Measurements from ENCODE around the gene SLC16A4. TPM values are rescaled to one million over a fixed set of nuclear protein-coding genes. Genes with fewer than 3 reads are reported as not detected.

The SLC16A4 gene
- total and polyA plus RNA-seq, 2 donors (not counting 1 experiment from before 2014, with no cell fraction given), result 0.39 to 2.6 TPM

DNA sequence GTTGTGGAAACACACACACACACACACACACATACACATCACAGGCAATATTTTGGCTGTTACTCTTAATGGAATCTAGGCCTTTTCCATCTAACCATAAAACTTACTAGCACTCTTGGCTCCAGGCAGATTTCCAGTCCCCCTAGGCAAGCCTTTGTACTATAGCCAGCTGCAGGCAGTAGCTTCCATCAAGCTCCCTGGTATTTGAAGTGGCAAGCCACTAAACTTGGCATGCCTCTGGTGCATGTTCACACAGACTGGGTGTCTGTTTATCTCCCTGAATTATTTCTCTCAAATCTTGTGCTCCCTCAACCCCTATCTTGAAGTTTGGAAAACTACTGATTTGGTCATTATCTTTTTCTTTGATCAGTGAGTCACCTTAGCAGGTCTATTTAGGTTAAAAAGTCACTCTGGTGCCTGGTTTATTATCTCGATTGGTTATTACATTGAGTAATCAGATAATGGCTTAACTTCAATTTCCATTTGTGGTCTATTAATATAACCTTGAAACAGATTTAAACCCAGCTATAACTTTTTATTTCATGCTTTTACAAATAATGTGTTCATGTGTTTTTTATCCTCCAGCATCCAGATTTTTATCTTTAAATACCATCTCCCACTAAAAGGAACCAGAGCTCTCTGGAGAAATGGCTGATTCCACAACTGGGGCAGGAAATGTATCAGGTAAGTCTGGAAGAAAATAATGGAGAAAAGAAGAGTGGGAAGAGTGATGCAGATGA lies 54.4 kb downstream of the SLC16A4 start:
- H3K27ac ChIP-seq (ENCODE audit: low read length in 2 of 2), result no peak overlapping the region

More for the DNA sequence above, 54.4 kb downstream of the SLC16A4 start:
- Histone ChIP-seq H3K4me2 (replicated peaks; ENCODE audit: low read depth, low read length, poor library complexity, severe bottlenecking) (no peak overlapping the region), H3K4me3 (ENCODE audit: control extremely low read depth in 1 of 5, extremely low read depth in 1 of 5, insufficient read depth in 1 of 5, low read depth in 2 of 5, low read length in 4 of 5) (no peak overlapping the region), H3K9me3 (ENCODE audit: control extremely low read depth in 1 of 3, control insufficient read depth in 2 of 3, insufficient read depth in 1 of 3, low read length in 2 of 3) (no peaks in the 10 kb centered on the region), H3K36me3 (replicated peaks in 1 of 2; ENCODE audit: control extremely low read depth in 1 of 2, control insufficient read depth in 1 of 2, extremely low read depth in 1 of 2, insufficient read depth in 2 of 2, low read length in 1 of 2) (peaks cover 0 to 9% of the 10 kb centered on the region in 2 experiments), H3K79me2 (ENCODE audit: control insufficient read depth, insufficient read depth, low read length) (peaks cover 36% of the 10 kb centered on the region), H2AFZ (ENCODE audit: insufficient read depth, low read depth, low read length, poor library complexity, severe bottlenecking) (no peak overlapping the region), H3K4me1 (ENCODE audit: control insufficient read depth in 2 of 2, insufficient read depth in 2 of 2, low read length in 2 of 2) (peaks cover 19 to 26% of the 10 kb centered on the region in 2 donors), H3K9ac (ENCODE audit: low read length) (no peak overlapping the region), H3K27me3 (replicated peaks in 1 of 4; ENCODE audit: control extremely low read depth in 1 of 4, control insufficient read depth in 3 of 4, insufficient read depth in 4 of 4, low read length in 3 of 4) (no peaks in the 10 kb centered on the region), H4K20me1 (ENCODE audit: control insufficient read depth, insufficient read depth, low read length, poor library complexity, severe bottlenecking) (peaks cover 17% of the 10 kb centered on the region)
- H3K27me3 Mint-ChIP-seq, result no peaks in the 10 kb centered on the region
- POLR2A ChIA-PET, result no interaction called here
- no peaks in the 10 kb centered on the region for H3K9me3 Mint-ChIP-seq (ENCODE audit: insufficient read depth)
- no peak for ATAC-seq (ENCODE audit: low read depth)
- no peak for DNase-seq
- WGBS (ENCODE audit: insufficient coverage), result no CpG with 5 or more reads among the region's 1 CpG
- peak overlapping the region; percentile 70 for H3K27ac Mint-ChIP-seq
- intact Hi-C loops (cut with micrococcal nuclease), result loop anchor here (1.0 to 10.0 kb wide), 2 partner anchors 24 to 538 kb away; partner anchors contain the start of gene CD53
- CTCF ChIA-PET, result interaction anchor here (0.6 to 11.8 kb wide), 11 partner anchors 7 to 351 kb away, joined by 3 to 257 read pairs (median 9); partner anchors contain the start of genes AHCYL1, KCNC4 and LAMTOR5
- peaks cover 27% of the 10 kb centered on the region for H3K4me1 Mint-ChIP-seq
- no peak for TF ChIP-seq EZH2 (IDR thresholded peaks at IDR 0.05; ENCODE audit: borderline replicate concordance, insufficient read depth, low read depth, low read length, poor library complexity, severe bottlenecking)
- TF ChIP-seq, protein P1, sequence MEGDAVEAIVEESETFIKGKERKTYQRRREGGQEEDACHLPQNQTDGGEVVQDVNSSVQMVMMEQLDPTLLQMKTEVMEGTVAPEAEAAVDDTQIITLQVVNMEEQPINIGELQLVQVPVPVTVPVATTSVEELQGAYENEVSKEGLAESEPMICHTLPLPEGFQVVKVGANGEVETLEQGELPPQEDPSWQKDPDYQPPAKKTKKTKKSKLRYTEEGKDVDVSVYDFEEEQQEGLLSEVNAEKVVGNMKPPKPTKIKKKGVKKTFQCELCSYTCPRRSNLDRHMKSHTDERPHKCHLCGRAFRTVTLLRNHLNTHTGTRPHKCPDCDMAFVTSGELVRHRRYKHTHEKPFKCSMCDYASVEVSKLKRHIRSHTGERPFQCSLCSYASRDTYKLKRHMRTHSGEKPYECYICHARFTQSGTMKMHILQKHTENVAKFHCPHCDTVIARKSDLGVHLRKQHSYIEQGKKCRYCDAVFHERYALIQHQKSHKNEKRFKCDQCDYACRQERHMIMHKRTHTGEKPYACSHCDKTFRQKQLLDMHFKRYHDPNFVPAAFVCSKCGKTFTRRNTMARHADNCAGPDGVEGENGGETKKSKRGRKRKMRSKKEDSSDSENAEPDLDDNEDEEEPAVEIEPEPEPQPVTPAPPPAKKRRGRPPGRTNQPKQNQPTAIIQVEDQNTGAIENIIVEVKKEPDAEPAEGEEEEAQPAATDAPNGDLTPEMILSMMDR (IDR thresholded peaks at IDR 0.05), result no peak
- H3K4me3 Mint-ChIP-seq, result peak overlapping the region; percentile 44
